Pulmonary artery endothelial cell (primary cell): ENCODE results near the gene ASPSCR1. TPM values are rescaled to one million over a fixed set of nuclear protein-coding genes. Genes with fewer than 3 reads are reported as not detected.

Experiments
- DNase-seq: peaks from one replicate; pipeline ENCODE4 v3.0.0-alpha.2; 2011; ENCODE audit warnings: low read depth, low spot score
- total RNA-seq: library from RNA; depleted of rRNA; stranded (reverse); fragments of >200 nt; gene quantifications from 2 replicates; pipeline ENCODE4 v1.2.3, GENCODE V29; 2014

Gene ASPSCR1
- total RNA-seq, 1 donor from 2014 or later = 25.5 TPM

DNA sequence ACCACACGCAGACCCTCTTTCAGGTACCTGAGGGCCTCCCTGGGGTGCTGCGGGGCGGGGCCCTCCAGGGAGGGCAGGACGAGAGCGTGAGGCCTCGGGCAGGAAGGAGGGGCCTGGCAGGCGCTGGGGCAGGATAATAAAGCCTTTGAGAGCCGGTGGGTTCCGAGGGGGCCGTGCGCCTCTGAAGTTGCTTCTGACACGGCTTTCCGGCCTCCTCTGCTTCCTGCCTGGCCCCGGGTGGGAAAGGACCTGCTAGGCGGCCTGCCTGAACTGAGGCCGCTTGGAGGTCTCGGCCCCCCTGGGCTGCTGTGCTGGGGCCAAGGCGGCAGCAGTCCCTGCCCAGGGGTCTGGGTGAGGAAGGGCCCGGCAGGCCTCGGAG lies 34.8 kb downstream of the ASPSCR1 start:
- no peak for DNase-seq

DNA sequence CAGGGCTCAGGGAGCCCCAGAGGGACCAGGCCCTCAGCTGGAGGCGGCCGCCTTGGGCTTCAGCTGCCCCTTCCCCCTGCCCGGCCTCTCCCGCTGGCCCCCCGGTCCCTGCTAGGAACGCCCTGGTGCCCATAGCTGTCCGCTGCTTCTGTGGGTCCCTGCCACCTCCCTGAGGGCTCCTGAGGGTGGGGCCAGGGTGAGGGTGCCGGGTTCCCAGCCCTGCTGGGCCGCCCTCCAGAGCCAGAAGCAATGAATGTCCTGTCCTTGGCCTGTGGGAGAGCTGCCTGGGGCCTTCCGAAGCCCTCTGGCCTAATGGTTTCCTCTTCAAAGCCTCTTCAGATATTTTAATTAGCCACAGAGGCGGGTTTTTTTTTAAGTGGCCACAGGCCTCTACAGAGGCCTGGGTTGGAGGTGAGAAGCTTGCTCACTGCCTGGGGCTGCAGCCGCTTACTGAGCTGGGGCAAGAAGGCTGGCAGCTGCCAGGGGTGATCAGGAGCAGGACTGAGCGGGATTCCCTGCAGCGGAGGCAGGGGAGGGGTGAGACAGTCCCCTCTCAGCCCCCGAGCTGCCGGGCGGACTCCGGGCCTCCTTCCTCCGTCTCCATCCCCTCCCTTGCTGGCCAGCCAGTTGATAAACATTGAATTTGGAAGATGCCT lies 35.3 kb downstream of the ASPSCR1 start:
- no peak for DNase-seq

DNA sequence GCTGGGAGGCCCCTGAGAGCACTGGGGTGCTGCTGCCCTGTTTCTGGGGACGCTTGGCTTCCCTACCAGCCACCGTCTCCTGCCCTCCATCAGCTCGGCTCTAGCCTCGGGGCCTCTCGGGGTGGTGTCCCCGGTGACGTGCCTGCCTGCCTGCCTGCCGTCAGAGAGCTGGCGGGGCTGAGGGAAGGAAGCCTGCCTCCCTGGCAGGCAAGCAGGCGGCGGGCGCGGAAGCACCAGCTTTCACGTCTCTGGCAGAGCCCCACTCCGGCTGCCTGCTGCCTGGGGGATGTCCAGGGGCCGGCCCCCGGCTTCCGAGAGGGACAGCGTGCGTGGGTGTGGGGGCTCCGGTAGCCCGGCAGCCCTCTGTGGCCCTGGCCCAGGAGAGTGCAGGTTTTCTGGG lies 35.9 kb downstream of the ASPSCR1 start:
- no peak for DNase-seq

DNA sequence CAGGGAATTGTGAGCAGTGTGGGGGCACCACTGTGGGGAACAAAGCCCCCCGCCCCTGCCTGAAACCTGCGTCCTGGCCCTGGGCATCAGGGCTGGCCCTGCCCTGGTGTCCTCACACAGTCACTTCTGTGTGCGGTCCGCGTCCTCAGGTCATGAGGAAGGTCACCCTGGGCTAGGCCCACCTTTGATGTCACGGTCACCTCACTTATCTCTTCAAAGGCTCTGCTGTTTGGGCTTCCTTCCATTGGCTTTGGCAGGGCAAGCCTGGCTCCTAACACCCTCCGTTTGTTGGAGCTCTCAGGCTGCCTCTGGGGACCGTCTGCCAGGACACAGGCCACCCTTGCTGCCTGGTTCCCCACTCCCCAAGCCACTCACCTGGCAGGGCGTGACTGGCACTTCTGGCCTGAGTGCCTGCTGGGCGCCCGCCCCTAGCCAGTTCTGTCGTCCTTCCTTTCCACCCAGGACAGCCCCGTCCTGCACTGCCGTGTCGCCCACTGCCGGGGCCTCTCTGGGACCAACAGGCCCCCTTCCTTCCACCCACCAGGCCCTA lies 36.4 kb downstream of the ASPSCR1 start:
- DNase-seq = no peak

DNA sequence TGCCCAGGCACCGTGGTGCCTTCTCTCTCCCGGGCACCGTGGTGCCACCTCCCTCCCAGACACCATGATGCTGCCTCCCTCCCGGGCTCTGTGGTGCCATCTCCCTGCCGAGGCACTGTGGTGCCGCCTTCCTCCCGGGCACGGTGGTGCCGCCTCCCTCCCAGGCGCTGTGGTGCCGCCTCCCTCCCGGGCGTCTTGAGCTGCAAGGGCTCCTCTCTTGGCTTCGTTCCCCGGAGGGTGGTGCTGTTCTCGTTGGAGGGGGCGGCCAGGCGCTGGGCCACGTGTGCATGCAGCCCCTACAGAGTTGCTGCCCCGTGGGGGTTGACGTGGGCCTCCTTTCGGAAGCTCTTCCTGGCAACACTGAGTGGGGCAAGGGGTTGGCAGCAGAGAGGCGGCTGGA lies 37.0 kb downstream of the ASPSCR1 start:
- DNase-seq = no peak

DNA sequence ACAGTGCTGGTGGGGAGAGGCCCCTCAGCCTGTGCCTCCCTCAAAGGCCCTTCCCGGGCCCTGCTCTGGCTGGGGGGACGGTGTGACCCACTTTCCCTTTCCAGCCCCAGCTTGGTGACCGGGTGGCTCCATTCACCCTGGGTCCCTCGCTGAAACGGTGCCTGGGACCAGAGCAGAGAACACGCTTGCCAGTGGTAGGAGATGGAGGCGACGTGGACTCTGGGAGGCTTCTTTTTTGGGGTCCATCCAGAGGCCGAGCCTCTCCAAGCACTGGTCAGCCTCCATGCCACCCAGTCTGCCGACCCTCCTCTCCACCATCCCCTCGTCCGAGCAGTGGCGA lies 37.5 kb downstream of the ASPSCR1 start:
- DNase-seq = no peak

DNA sequence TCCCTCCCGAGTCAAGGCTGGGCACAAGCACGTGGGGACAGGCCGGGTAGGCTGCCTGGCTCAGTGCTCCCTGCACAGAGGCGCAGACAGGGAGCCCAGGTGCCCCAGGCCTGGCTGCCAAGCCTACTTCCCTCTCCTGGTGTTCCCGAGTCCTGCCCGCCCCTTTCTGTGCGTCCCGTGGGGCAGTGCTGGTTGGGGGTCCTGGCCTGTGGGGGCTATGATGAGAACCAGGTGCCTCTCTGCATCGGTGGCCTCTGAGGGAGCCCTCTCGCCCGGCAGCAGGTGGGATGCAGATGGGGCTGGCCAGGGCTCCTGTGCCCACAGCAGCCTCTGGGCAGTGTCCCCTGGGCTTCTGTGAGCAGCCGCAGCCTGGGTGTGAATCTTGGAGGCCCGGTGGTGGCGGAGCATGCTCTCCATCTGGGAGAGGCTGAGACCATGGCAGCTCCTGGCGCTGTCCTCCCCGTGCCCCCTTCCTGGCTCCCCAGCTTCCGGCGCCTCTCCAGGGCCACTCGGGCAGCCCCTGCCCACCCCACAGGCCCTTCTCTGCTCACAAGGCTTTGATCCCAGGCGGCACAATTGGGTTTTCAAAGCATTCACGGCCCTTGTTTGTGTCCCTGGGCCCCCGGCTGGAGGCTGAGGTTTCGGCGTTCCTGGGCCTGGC lies 38.0 kb downstream of the ASPSCR1 start:
- DNase-seq = no peak

DNA sequence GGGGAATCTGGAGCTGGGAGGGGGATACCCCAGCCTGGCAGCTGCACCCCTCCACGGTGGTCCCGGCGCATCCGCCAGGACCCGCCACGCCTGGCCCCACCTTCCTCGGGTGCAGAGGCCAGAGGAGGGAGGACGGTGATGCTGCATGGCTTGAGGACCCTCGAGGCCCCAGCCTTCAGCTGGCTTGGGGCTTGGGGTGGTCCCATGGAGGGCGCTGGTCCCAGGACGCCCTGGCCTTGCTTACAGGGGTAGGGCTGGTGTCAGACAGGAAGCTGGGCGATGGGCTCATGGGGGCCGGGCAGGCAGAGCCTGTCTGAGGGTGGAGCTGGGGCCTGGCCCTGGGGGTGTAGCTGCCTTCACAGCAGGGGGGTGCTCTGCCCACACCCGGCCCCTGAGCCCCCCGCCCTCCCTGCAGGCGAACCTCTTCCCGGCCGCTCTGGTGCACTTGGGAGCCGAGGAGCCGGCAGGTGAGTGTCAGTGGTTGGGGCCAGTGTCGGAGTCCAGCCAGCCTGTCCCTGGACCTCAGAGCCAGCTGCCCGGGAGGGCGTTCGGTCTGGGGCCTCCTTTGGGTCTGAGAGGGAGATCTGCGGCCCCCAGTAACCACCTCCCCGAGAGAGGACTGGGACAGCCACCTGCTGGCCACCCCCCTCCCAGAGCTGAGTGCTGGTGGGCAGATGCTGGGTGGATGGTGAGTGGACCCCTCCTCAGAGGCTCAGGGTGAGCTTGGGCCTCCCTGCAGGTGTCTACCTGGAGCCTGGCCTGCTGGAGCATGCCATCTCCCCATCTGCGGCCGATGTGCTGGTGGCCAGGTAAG lies 38.8 kb downstream of the ASPSCR1 start:
- DNase-seq = no peak

DNA sequence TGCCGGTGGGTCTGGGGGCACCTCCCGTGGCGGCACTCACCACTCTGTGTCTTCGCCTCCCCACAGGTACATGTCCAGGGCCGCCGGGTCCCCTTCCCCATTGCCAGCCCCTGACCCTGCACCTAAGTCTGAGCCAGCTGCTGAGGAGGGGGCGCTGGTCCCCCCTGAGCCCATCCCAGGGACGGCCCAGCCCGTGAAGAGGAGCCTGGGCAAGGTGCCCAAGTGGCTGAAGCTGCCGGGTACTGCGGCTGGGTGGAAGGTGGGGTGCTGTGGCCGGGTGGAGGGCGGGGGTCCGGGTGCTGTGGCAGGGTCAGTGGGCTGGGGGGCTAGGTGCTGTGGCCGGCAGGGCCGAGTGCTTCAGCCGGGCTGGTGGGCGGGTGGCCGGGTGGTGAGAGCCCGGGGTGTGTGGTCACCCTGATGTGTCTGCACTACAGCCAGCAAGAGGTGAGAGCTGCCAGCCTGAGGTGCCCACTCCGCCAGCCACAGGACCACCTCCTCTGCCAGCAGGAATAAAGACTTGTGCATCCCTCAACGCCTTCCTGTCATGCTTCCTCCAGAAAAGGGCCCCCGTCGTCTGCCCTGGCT lies 39.5 kb downstream of the ASPSCR1 start:
- DNase-seq = no peak

DNA sequence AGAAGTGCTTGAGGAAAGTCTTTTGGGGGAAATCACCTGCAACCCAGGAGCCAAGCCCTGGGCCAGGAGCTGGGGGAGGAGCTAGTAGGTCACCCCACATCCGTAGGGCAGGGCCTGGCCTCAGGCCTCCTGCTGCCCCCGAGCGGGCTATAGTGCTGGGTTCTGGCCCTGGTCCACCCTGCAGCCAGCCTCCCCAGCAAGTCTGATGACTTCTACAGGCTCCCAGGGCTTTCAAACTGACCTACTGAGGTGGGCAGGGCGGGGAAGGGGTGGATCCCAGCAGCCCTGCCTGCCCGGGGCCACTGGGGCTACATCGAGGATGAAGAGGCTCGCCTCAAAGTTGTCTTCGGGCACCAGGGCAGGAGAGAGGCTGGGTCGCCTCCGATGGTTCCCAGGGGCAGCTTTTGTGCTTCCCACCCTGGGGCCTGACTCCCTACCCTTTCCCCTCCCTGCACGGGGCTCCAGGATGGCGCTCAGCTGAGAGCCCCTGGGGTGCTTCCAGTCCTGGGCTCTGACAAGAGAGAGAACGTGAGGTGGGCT lies 40.3 kb downstream of the ASPSCR1 start:
- no peak for DNase-seq

DNA sequence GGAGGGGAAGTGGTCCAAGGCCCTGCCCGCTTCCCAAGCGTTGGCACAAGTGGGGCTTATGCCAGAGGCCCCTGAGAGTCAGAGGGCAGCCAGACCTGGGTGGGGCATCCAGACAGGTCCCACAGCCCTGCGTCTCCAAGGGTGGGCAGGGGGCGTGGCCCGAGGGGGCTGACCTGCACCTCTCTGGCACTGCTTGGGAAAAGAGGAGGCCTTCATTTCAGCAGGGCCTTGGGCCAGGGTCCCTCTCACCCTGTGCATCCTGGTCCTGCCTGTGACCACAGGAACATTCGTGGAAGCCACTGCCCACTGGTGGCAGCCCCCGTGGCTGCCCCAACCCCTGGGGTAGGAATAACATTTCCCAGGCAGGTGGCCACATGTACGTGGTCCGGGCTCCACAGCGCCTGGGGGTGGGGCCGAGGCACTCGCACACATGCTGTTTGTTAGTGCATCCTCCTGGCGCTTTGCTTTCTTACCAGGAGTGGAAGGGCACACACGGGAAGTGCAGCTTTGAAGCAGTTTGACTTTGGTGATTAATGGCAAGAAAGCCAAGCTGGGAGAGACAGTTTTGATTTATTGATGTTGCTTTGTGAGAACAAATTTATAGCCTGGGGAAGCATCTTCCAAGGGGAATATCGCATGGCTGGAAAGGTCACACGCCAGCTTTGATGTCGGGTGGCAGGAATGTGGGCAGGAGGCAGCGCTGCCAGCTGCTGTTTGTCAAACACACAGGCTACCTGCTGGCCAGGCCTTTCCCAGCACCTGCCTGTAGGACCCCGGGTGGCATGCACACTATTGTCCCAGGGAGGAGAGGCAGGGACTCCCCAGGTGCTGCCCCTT lies 40.9 kb downstream of the ASPSCR1 start:
- DNase-seq = no peak

DNA sequence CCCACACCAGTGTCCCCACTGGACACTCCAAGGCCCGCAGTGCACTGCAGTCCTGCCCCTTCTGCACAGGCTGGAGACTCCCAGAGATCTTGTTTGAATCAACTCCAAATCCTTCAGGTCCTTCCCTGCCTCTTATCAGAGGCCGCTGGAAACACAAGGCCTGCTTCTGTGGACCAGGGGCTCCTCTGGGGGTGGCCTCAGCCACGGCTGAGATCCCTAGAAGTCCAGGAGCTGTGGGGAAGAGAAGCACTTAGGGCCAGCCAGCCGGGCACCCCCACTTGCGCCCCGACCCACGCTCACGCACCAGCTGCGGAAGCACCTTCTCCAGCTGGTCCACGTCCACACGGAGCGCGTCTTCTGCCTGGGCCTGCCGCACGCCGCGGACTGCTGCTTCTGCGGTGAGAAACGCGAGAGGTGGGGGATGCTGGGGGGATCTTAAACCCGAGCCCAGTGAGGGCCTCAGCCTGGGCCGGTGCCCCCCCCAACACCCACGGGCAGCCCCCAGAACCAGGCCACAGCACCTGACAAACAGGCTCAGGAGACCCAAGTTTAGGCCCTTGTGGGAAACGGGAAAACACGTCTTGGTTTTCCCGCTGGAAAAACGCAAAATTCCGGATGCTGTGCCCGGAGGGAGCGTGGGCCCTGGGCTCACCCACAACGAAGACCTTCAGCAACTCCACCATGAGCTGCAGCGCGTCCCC lies 41.7 kb downstream of the ASPSCR1 start:
- DNase-seq = no peak

DNA sequence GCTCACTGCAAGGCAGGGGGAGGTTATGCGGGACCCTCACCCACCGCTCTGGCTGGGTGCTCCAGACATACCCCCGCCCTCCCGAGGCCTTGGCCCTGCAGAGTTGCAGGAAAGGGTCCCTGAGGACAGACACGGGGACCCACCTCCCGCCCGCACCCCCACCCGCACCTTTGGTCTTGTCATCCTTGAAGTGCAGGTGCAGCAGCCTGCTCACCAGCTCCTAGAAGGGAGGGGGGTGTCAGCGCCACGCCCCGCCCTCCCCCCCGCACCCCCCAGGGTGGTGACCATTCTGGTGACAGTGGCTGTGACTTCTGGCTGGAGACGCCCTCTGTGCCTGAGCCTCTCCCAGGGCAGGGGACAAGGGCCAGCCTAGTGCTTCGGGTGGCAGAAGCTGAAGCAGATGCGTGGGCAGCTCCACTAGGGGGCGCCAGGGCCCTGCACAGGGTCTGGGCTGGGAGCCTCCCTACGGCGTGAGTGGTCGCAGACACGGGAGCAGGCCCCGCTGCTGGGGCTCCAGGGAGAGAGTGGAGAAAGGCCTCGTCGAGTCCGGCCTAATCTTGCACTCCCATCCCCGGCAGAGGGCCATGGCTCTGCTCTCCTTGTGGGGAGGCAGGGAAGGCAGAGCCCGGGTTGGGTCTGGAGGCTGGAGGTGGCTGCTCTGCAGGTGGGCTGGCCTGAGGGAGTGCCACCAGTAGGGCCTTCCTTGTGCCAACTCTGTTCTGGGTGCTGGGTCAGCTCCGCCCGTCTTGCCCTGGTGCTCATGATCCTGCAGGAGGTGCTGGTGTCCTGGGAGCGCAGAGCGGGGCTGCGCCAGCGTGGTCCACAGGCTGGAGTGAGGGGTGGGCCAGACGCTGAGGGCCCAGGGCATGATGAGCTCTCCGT lies 42.5 kb downstream of the ASPSCR1 start:
- no peak for DNase-seq

DNA sequence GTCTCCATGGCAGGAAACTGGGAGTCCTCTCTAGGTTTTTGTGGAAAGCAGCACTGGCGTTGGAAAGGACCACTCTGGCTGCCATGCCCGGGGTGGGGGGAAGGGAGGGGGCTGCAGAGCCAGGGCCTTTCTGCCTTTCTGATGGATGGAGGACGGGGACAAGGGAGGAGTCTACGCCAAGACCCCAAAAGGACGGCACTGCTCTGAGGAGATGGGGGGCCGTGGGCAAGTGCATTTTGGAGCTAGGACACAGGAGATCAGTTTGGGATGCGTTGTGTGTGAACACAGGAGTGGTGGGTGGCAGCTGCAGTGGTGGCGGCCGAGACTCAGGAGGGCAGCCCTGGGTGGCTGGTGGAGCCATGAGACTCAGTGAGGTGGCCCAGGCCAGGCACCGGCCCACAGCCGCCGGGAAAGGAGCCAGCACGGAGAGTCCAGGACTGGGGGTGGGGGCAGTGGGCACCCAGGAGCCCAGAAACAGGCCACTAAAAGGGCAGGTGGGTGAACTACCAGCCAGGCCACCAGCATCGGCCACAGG lies 43.2 kb downstream of the ASPSCR1 start:
- no peak for DNase-seq

DNA sequence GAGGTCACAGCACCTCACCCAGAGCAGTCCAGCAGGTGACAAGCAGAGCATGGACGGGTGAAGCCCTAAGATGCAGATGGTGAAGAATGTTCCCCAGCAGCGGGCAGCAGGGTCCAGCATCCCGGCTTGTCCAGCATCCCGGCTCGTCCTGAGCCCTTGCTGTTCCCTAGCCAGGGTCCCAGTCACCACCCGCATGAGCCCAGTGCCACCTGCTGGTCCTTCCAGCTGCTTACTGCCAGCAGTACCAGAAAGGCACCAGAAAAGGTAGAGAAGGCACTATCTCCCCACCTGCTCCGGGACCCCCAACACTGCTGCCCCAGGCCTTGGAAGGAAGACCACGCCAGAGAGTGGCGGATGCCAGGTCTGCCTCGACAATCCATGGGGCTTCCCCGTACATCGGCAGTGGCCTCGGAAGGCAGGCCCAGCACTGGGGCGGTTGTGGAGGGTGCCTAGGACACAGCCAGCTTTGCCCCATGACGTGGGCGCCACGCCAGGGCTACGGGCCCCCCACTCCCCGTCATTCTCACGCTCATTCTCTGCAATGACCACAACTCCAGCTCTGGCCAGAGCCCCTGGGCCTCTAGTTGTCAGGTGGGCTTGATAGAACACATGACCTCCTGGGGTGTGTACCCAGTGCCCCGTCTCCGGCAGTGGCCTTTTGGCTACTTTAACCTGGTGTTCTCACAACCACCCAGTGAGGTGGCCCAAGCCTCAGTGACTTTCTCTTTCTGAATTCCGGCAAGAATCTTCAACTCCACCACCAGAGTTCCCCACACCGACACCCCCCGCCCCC lies 43.9 kb downstream of the ASPSCR1 start:
- no peak for DNase-seq

DNA sequence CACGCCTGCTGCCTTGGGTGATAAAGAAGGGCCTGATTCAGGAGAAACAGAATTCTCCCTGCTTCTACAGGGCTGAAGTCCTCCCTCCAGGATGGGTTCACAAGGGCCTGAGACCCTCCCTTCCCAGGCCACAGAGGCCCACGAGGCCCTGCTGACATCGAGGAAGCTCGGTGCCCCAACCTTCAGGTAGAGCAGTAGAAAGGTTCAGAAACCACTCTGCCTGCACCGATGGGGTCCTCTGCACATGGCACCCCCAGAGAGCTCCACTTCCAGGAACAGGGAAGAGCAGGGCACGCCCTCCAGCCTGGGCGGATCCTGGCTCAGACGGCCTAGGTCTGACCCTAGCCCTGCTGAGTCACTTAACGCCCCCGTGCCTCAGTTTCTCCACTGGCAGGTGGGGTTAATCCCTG lies 44.5 kb downstream of the ASPSCR1 start:
- no peak for DNase-seq

DNA sequence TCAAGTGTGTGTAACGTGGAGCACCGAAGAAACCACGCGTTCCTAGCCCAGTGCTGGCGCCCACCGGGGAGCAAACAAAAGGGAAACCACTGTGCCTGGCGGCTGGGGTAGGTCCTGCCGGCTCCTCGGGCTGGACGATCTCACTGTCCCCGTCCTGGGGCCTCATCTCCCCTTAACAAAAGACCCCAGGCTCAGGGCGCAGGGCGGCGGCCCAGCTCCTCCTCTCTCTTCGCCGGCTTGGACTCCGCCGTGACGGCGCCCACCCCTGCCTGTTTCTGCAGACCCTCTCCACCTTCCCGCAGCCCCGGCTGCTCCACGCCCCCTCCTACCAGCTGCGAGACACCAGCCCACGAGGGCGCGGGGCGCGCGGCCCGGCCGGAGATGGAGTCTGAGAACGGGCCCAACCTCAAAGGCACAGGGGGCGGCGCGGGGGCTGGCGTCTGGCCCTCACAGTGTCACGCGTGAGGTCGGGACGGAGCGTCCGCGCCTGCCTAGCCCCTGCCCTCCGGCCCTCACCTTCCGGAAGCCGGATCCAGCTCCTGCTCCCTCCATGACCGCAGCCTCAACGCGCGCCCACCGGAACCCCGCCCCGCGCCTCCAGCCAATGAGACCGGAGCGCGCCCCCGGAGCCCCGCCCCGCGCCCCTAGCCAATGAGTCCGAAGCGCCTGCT lies 45.0 kb downstream of the ASPSCR1 start, which contains the start of gene CENPX:
CENPX (minus strand) TSS at position 569 of the 671 bp plus-strand sequence; CDS start at position 552, 17 bp downstream.
- no peak for DNase-seq
